ENCODE measurements around the gene C5.
"Not testable (repeated sequence)": the region's sequence is repeated elsewhere in the genome, so short reads cannot be mapped to it uniquely, and the experiment has no call there.

The C5 gene

GRCh38 chr9:120980951-120981350 is 69.1 kb downstream of the C5 start:
- no peak overlapping the region for H3K4me3 ChIP-seq (ENCODE audit: low read depth, low read length)

DNA sequence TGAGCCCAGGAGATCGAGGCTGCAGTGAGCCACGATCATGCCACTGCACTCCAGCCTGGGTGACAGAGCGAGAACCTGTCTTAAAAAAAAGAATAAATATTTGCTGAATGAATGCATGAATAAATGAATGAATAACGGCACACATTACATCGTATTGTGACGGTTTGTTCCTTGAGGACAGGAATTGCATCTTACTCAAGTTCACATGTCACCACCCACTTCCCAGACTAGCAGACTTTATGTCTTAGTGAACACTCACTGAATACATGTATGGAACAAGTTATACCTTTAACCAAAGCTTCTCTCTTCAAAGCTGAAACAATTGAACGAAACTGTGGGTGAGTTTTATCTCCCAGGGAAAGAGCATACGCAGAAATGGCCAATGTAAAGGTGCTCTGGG is 70.3 kb downstream of the C5 start:
- no peak overlapping the region for H3K4me3 ChIP-seq (ENCODE audit: low read depth, low read length)

- H3K4me3 ChIP-seq (ENCODE audit: low read depth, low read length), result no peak overlapping the region
These were observed 71.1 kb downstream of the C5 start for GRCh38 chr9:120978987-120979386.

DNA sequence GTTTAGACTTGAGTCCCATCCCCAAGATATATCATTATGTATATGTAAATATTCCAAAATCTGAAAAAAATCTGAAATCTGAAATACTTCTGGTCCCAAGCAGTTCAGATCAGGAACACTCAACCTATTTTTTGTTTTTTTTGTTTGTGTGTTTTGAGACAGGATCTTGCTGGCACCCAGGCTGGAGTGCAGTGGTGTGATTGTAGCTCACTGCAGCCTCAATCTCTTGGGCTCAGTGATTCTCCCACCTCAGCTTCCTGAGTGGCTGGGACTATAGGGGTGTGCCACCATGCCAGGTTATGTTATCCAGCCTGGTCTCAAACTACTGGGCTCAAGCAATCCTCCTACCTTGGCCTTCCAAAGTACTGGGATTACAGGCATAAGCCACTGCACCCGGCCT is 72.8 kb downstream of the C5 start:
- H3K4me3 ChIP-seq (ENCODE audit: low read depth, low read length), result no peak overlapping the region

GRCh38 chr9:120974921-120975320 is 75.2 kb downstream of the C5 start:
- H3K4me3 ChIP-seq (ENCODE audit: low read depth, low read length), result no peak overlapping the region

DNA sequence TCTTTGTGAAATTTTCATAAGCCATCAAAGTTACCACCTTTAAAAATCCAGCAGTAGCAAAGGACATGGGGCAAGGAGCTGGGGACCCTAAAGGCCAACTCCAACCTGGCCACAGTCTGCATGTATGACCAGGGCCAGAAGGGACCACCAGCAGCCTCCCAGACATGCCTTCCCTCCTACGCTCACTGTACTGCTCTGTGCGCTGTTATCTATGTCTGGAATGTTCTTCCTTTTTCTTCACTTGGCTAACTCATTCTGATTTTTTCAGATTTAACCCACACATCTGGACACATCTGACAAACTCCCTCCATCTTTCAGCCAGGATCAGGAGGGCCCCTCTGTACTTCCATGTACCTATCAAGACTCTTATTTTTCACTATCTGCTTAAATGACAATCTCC is 75.9 kb downstream of the C5 start:
- no peak overlapping the region for H3K4me3 ChIP-seq (ENCODE audit: low read depth, low read length)

DNA sequence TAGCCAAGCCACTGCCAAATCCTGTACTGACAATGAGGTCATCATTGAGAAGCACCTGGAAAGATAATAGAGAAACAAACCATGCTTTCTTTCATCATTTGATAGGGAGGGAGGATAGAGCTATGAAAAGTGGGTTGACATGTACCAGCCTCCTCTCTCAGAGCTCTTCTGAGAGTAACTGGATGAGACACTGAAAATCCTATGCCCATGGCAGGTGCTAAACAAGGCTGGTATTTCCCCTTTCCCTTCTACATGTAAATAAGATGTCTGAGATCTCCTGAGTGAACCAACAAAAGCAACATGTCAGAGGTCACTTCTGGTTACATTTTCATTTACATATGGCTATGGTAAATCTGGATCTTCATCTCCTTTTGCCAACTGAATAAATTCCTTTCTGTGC is 78.1 kb downstream of the C5 start:
- H3K4me3 ChIP-seq (ENCODE audit: low read depth, low read length), result no peak overlapping the region

DNA sequence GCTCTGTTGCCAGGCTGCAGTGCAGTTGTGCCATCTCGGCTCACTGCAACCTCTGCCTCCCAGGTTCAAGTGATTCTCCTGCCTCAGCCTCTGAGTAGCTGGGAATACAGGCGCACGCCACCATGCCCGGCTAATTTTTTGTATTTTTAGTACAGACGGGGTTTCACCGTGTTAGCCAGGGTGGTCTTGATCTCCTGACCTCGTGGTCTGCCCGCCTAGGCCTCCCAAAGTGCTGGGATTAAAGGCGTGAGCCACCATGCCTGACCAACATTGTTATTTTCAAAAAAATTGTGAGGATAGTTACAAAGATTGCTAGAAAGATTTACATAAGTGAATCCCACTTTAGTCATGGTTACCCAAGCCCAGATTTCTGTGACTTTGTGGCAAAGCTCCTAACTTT is 78.6 kb downstream of the C5 start:
- H3K4me3 ChIP-seq (ENCODE audit: low read depth, low read length), result not testable (repeated sequence)

- H3K4me3 ChIP-seq (ENCODE audit: low read depth, low read length), result no peak overlapping the region
These were observed 79.8 kb downstream of the C5 start for GRCh38 chr9:120970244-120970643.

DNA sequence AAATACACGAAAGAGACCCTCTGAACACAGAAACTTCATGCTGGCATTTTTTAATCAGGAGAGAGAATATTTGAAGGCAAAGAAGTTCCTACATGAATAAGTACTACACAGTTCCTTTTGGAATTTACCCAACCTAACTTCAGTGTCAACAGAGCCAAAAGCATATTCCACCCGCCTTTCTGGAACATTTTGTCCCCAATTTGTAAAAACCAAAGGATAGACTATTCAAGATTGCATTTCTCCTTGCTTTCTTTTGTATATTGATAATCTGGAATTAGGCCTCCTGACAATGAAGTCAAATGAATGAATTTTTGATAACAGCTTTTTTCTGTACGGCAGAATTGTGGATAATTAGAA is 84.1 kb downstream of the C5 start:
- no peak overlapping the region for H3K4me3 ChIP-seq (ENCODE audit: low read depth, low read length)

DNA sequence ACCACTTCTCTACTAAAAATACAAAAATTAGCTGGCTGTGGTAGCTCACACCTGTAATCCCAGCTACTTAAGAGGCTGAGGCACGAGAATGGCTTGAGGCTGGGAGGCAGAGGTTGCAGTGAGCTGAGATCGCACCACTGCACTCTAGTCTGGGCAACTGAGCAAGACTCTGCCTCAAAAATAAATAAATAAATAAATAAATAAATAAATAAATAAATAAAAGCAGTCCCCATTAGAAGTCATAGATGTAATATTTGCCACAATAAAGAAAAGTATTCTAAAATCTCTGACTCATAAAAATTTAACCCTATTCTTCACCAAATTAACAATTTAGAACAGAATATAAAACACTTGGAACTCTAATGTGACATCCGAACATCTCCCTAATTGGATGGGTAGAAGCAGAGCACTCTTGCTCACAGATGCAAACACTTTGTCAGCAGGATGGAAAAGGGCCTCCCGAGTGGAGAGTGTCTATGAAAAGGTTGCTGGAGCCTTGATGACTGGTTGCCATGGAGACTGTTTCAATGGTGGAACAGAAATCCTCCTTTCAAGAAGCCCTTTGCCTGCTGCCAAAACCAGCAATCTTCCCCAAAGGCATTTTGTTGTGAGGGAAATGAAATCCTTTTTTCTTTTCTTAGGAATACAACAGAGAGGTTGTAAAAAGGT is 84.6 kb downstream of the C5 start:
- no peak overlapping the region for H3K4me3 ChIP-seq (ENCODE audit: low read depth, low read length)

DNA sequence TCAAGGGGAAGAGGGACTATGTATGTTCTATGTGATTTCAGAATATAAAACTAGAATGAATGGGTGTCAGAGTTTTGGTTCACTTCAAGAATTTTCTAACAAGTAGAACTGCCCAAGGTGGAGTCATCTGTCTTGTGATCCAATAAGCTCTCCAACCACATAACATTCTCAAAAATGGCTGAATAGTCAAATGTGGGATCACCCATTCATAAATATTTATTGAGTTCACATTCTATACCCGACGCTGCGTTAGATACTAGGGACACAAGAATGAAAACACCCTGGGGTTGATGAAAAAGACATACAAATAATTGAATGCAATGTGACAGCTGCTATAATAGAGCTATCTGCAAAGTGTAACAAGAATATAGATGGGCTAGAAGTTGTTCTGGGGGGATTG is 88.1 kb downstream of the C5 start:
- H3K4me3 ChIP-seq (ENCODE audit: low read depth, low read length), result no peak overlapping the region

- no peak overlapping the region for H3K4me3 ChIP-seq (ENCODE audit: low read depth, low read length)
These were observed 90.1 kb downstream of the C5 start for GRCh38 chr9:120960001-120960400.

GRCh38 chr9:120956862-120957261 is 93.2 kb downstream of the C5 start:
- no peak overlapping the region for H3K4me3 ChIP-seq (ENCODE audit: low read depth, low read length)

GRCh38 chr9:120951960-120952618 is 98.0 kb downstream of the C5 start:
- H3K4me3 ChIP-seq (ENCODE audit: low read depth, low read length), result no peak overlapping the region

GRCh38 chr9:120950421-120951388 is 99.4 kb downstream of the C5 start:
- H3K4me3 ChIP-seq (ENCODE audit: low read depth, low read length), result no peak overlapping the region

GRCh38 chr9:120949290-120949689 is 100.8 kb downstream of the C5 start:
- no peak overlapping the region for H3K4me3 ChIP-seq (ENCODE audit: low read depth, low read length)

GRCh38 chr9:120948824-120949223 is 101.3 kb downstream of the C5 start:
- no peak overlapping the region for H3K4me3 ChIP-seq (ENCODE audit: low read depth, low read length)

- no peak overlapping the region for H3K4me3 ChIP-seq (ENCODE audit: low read depth, low read length)
These were observed 102.9 kb downstream of the C5 start for GRCh38 chr9:120947222-120947621.

GRCh38 chr9:120946259-120946658 is 103.8 kb downstream of the C5 start:
- H3K4me3 ChIP-seq (ENCODE audit: low read depth, low read length), result no peak overlapping the region

DNA sequence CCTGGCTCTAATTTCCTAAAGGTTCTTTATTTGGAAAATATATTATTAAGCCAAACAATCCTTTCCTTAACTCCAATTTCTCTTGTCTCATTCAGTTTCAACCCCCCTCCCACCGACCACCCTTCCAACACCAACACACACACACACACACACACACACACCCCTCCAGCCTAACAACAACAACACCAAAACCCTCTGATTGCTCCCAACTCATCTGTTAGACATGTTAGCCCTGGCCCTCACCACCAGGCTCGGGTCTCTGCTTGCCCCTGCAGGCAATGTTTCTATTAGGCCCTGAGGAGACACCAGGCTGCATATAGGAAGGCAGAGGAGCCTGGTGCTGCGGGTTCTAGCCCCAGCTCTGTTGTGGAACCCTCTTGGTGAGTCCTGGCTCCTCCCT is 105.1 kb downstream of the C5 start:
- H3K4me3 ChIP-seq (ENCODE audit: low read depth, low read length), result no peak overlapping the region

- no peak overlapping the region for H3K4me3 ChIP-seq (ENCODE audit: low read depth, low read length)
These were observed 105.6 kb downstream of the C5 start for GRCh38 chr9:120944434-120944843.
